Uterus (tissue), 4 donors: ENCODE measurements around the gene MMP25. TPM values are rescaled to one million over a fixed set of nuclear protein-coding genes. Genes with fewer than 3 reads are reported as not detected.
A peak's percentile ranks its signal among the peaks of the same experiment; 100 is the strongest.

ENCODE experiments used
- DNase-seq, 2 donors: peaks; one replicate each; pipeline ENCODE4 v3.0.0-alpha.2; 2019 to 2020
- H3K27ac ChIP-seq, 2 donors: fragments of 200-600 bp; sonication (generic); 1 replicate in 1 of 2; 2 replicates in 1 of 2; pipeline ENCODE4 v1.5.1; 2016 to 2018
- H3K27me3 ChIP-seq, 2 donors: fragments of 200-600 bp; sonication (generic); one replicate each; pipeline ENCODE4 v1.5.1; 2018 to 2019; ENCODE audit warnings: control low read depth in 1 of 2
- H3K36me3 ChIP-seq, 2 donors: fragments of 200-600 bp; sonication (generic); one replicate each; pipeline ENCODE4 v1.5.1; 2019; ENCODE audit warnings: control low read depth in 1 of 2
- H3K4me1 ChIP-seq, 2 donors: fragments of 200-600 bp; sonication (generic); one replicate each; pipeline ENCODE4 v1.5.1; 2018 to 2019; ENCODE audit warnings: control low read depth in 1 of 2
- H3K4me3 ChIP-seq, 2 donors: fragments of 200-600 bp; sonication (generic); 1 replicate in 1 of 2; 2 replicates in 1 of 2; pipeline ENCODE4 v1.5.1; 2018 to 2019; ENCODE audit warnings: mild to moderate bottlenecking in 1 of 2
- H3K9me3 ChIP-seq, 2 donors: fragments of 200-600 bp; sonication (generic); one replicate each; pipeline ENCODE4 v1.5.1; 2019; ENCODE audit warnings: control low read depth in 1 of 2
- CTCF ChIP-seq, 4 experiments: fragments of 200-600 bp in 2 of 4; fragments of 450-650 bp in 2 of 4; sonication (generic) in 2 of 4; IDR thresholded peaks; one replicate each; pipeline ENCODE4 v1.5.1; 2016 to 2019; ENCODE audit warnings: antibody characterized with exemption in 4 of 4, mild to moderate bottlenecking in 2 of 4, moderate library complexity in 1 of 4
- POLR2A ChIP-seq, 2 donors: fragments of 450-650 bp; IDR thresholded peaks; one replicate each; pipeline ENCODE4 v1.6.1; 2016; ENCODE audit warnings: antibody characterized with exemption in 2 of 2, mild to moderate bottlenecking in 1 of 2, moderate library complexity in 1 of 2
- intact Hi-C: fragments of 100-400 bp; cut with DNase I; formaldehyde crosslinking; loops from one replicate; pipeline ENCODE4 v1.15.1; 2023; ENCODE audit warnings: low total_unique reads
- total RNA-seq, 4 donors: library from RNA; depleted of rRNA in 3 of 4; stranded (reverse); fragments of >200 nt in 3 of 4; gene quantifications; one replicate each; pipeline versions ENCODE4 v1.1.0 to v1.2.4, GENCODE V29; 2014 to 2023
- donor health status: DM: yes; HTN: yes; CAD: no.

Gene MMP25
- total RNA-seq, 4 donors from 2014 or later = 0.21 to 1.1 TPM; not detected in 2

DNA sequence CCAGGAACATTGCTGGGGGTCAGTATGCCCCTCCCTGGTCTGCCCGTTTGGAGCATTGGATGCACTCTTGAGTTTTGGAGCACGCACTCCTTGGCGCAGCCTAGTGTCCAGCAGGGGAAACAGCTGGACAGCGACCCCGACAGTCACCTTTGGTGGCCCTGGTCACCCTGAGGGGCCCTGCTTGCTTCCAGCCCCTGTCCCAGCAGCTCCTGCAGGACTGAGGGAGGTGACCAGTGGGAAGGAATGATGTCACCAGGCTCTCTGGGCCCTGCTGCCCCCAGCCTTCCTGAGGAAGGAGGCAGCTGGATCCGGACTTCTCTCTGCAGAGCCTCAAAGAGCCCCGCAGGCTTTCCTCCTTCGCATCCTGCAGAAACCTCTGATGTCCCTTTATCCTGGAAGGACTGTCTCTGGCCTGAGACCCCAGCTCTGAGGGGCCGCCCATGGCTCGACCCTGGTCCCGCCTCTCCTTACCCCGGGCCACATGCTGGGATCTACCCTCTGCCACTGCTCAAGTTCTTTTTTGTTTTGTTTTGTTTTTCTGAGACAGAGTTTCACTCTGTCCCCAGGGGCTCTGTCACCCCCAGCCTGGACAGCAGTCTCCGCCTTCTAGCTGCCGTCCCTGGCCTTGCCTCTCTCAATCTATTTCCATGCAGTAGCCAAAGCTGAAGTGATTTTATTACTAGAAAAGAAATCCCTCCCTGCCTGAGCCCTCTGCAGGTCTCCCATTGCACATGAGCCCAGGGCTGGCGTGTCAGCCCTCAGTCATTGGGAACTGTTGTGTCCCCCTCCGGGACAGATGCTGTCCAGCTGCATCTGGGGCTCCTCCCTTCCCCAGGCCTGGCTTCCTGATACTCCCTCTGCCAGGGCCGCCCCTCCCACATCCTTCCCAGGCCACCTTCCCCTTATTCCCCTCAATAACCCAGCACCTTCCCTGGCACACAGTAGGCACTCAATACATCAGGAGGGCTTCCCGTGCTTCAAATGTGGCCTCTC lies 41.2 kb downstream of the MMP25 start:
- peak overlapping the region; percentile 53 to 63 for H3K27ac ChIP-seq
- no peaks in the 10 kb centered on the region for H3K9me3 ChIP-seq
- peaks cover 0 to 2% of the 10 kb centered on the region in 2 donors for H3K27me3 ChIP-seq
- no peaks in the 10 kb centered on the region for H3K4me1 ChIP-seq
- intact Hi-C loops = no loop called here
- peak in 1 of 2 donors; percentile 41 for DNase-seq
- TF ChIP-seq CTCF (IDR thresholded peaks at IDR 0.05) = no peak
- TF ChIP-seq POLR2A (IDR thresholded peaks at IDR 0.05) = no peak
- no peaks in the 10 kb centered on the region for H3K36me3 ChIP-seq
- peak overlapping the region in 1 of 2 donors; percentile 2 for H3K4me3 ChIP-seq

DNA sequence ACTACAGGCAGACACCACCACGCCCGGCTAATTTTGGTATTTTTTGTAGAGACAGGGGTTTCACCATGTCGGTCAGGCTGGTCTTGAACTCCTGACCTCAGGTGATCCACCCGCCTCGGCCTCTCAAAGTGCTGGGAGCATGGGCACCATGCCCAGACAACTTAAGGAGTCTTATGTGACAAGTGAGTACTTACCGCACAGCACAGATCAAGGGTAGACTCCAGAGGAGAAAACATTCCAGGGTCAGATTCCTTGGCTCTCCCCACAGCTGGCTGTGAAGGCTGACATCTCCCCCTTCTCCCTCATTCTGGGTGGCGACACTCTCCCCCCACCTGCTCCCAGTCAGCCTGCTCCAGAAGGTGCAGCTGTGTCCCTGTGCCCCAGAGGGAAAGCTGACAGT lies 42.1 kb downstream of the MMP25 start:
- no peaks in the 10 kb centered on the region for H3K4me1 ChIP-seq
- intact Hi-C loops = no loop called here

DNA sequence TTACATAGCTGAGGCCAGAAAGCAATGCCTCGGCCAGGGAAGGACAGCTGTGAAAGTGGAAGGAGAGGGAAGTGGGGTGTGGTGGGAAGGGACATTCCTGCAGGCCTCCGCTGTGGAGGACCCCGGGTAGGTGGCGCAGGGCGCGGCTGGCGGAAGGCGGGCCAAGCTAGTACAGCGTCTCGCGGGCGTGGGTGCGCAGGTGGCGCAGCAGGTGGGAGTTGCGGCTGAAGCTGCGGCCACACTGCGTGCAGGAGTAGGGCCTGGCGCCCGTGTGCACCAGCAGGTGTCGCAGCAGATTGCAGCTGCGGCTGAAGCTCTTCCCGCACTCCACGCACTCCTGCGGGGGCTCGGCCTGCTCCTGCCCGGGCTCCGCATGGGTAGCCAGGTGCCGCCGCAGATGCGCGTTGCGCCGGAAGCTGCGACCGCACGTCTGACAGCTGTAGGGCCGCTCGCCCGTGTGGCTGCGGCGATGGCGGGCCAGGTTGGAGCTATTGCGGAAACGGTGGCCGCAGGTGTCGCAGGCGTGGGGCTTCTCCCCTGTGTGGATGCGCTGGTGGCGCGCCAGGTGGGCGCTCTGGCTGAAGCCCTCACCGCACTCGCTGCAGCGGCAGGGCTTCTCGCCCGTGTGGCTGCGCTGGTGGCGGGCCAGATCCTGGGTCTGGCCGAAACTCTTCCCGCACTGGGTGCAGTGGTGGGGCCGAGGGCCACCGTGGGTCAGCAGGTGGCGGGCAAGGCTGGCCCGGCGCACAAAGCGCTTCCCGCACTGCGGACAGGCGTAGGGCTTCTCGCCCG lies 42.8 kb downstream of the MMP25 start:
- H3K27ac ChIP-seq = no peak overlapping the region
- H3K36me3 ChIP-seq = no peaks in the 10 kb centered on the region
- peaks cover 0 to 6% of the 10 kb centered on the region in 2 donors for H3K27me3 ChIP-seq
- no peaks in the 10 kb centered on the region for H3K4me1 ChIP-seq
- no peak for TF ChIP-seq CTCF (IDR thresholded peaks at IDR 0.05)
- TF ChIP-seq POLR2A (IDR thresholded peaks at IDR 0.05) = no peak
- DNase-seq = no peak
- intact Hi-C loops = no loop called here
- H3K9me3 ChIP-seq = no peaks in the 10 kb centered on the region
- H3K4me3 ChIP-seq = no peak overlapping the region

More for the DNA sequence above, 42.1 kb downstream of the MMP25 start:
- H3K36me3 ChIP-seq = no peaks in the 10 kb centered on the region
- H3K27me3 ChIP-seq = peaks cover 0 to 6% of the 10 kb centered on the region in 2 donors
- no peak overlapping the region for H3K4me3 ChIP-seq
- no peak for DNase-seq
- TF ChIP-seq CTCF (IDR thresholded peaks at IDR 0.05) (no peak), POLR2A (IDR thresholded peaks at IDR 0.05) (no peak)
- no peaks in the 10 kb centered on the region for H3K9me3 ChIP-seq
- H3K27ac ChIP-seq = no peak overlapping the region

DNA sequence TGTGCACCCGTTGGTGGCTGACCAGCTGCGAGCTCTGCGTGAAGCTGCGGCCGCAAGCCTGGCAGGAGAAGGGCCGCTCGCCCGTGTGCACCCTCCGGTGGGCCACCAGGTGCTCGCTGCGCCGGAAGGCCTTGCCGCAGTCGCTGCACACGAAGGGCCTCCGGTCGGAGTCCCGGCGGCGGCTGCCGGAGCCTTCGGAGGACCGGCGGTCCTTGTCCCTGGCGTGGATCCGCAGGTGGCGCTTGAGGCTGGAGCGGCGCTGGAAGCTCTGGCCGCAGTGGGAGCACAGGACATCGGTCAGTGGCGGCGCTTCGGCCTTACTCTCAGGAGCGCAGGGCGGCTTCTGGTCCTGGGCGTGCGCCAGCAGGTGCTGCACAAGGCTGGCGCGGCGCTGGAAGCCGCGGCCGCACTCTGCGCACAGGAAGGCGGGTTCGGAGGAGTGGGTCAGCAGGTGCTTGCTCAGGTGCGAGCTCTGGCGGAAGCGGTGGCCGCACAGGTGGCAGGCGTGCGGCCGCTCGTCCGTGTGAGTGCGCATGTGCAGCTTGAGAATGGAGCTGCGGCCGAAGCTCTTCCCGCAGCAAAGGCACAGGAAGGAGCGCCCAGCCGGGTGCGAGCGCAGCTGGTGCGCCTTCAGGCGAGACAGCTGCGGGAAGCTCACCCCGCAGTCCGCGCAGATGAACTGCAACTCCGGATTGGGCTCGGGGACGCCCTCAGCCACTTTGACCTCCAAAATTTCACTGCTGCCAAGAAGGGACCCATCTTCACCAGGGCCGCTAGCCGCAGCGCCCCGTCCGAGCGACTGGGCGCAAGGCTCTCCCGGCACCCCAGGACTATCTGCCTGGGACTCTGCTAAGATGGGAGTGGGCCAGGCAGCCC lies 43.6 kb downstream of the MMP25 start:
- no peak overlapping the region for H3K4me3 ChIP-seq
- no peaks in the 10 kb centered on the region for H3K36me3 ChIP-seq
- no peak overlapping the region for H3K27ac ChIP-seq
- H3K9me3 ChIP-seq = no peaks in the 10 kb centered on the region
- DNase-seq = no peak
- H3K4me1 ChIP-seq = no peaks in the 10 kb centered on the region
- peaks cover 0 to 6% of the 10 kb centered on the region in 2 donors for H3K27me3 ChIP-seq
- TF ChIP-seq CTCF (IDR thresholded peaks at IDR 0.05) = no peak
- no peak for TF ChIP-seq POLR2A (IDR thresholded peaks at IDR 0.05)
- intact Hi-C loops = no loop called here
